AG09309 (cell line): ENCODE data around the gene BCL10.

Experiments
- DNase-seq: peaks from one replicate; pipeline ENCODE4 v3.0.0-alpha.2; 2010; ENCODE audit warnings: low read depth
- H3K4me3 ChIP-seq: 2 replicates; pipeline ENCODE4 v1.5.1; 2011; ENCODE audit warnings: mild to moderate bottlenecking, low read depth, low read length, moderate library complexity; ENCODE audit not compliant: control insufficient read depth
- CTCF ChIP-seq: IDR thresholded peaks from 2 replicates; pipeline ENCODE4 v1.5.1; 2011; ENCODE audit warnings: mild to moderate bottlenecking, low read depth, low read length, inconsistent platforms; ENCODE audit not compliant: insufficient read depth, control insufficient read depth; ENCODE audit errors: missing control alignments

The BCL10 gene

DNA sequence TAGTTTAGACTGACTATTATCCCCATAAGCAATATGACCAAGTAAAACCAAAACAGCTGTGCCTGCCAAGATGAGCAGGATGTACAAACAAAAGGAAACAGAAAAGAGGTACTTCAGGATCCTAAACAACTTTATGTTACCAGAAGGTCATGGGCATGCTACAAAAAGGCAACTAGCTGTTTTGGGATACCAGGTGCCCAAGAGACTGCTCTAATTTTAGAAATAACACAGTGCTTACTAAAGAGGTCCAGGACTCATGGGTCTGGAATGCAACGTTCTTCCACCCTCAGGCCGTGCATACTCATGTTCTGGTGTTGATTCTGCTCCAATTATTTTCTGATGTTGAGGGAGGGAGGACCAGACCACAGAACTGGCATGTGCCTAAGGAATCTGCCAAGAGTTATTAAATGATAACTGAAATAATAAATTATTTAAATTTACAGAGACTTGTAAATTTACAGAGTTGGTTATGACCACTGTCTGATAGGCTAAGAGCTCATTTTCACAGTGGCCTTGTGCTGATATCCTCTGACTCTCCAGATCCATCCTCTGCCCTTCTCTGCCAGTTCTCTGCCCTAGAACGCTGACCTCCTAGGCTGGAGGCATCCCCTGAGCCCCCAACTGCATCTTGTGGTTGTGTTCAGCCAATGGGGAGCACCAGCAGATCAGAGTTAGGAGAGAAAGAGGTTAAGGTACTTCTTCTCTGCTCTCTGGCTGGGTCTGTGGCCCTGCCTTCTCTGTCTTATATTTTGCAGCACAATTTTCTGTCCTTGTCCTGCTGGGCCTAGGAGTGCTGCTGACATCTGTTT is 37.7 kb upstream of the BCL10 start:
- no peak overlapping the region for H3K4me3 ChIP-seq
- no peak for TF ChIP-seq CTCF
- peak; percentile 91 for DNase-seq

DNA sequence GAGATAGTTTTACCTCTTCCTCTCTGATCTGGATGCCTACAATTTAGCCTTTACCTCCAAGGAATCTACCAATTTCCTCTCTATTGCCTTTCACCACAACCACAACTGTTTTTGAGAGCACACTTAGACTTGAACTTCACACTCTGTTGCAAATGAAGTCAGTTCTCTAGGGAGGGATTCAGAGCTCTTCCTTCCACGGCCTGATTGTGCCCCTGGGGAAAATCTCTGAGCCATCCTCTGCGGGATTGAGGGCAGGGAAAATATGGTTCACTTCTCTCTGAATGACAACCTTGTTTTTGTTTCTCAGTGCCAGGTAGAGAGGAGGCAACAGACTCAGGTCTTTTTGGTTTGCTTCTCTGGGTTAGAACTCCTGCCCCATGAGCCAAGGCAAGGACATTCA is 35.4 kb upstream of the BCL10 start:
- no peak for DNase-seq
- H3K4me3 ChIP-seq, result no peak overlapping the region
- no peak for TF ChIP-seq CTCF

GRCh38 chr1:85308833-85309350 is 32.5 kb upstream of the BCL10 start:
- H3K4me3 ChIP-seq, result no peak overlapping the region
- no peak for TF ChIP-seq CTCF

GRCh38 chr1:85307987-85308832 is 31.8 kb upstream of the BCL10 start:
- no peak for DNase-seq
- H3K4me3 ChIP-seq, result no peak overlapping the region
- peak; percentile 99 for TF ChIP-seq CTCF

More at GRCh38 chr1:85308833-85309350, 32.5 kb upstream of the BCL10 start:
- DNase-seq, result no peak

DNA sequence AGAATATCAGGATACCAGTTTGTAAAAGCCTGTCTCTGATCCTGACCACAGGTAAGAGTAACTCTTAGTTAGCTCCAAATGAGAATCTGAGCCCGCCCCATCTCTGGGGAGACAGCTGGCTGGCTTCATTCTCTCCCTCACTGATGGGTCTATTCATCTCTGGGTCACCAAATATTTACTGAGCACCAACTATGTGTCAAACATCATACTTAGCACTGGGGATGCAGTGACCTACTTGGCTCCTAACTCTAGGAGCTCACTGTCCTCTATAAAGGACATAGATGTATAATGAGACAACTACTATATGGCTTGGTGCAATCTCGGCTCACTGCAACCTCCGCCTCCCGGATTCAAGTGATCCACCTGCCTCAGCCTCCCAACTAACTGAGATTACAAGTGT is 29.8 kb upstream of the BCL10 start:
- TF ChIP-seq CTCF, result no peak
- no peak for DNase-seq
- no peak overlapping the region for H3K4me3 ChIP-seq

GRCh38 chr1:85303440-85304162 is 27.2 kb upstream of the BCL10 start:
- H3K4me3 ChIP-seq, result no peak overlapping the region
- no peak for DNase-seq
- no peak for TF ChIP-seq CTCF
